Fibroblast of gingiva (primary cell): Measurements from ENCODE around the gene F2.

Source experiments
- DNase-seq: peaks from one replicate; pipeline ENCODE4 v3.0.0-alpha.2; 2011; ENCODE audit warnings: low read depth

F2 gene

DNA sequence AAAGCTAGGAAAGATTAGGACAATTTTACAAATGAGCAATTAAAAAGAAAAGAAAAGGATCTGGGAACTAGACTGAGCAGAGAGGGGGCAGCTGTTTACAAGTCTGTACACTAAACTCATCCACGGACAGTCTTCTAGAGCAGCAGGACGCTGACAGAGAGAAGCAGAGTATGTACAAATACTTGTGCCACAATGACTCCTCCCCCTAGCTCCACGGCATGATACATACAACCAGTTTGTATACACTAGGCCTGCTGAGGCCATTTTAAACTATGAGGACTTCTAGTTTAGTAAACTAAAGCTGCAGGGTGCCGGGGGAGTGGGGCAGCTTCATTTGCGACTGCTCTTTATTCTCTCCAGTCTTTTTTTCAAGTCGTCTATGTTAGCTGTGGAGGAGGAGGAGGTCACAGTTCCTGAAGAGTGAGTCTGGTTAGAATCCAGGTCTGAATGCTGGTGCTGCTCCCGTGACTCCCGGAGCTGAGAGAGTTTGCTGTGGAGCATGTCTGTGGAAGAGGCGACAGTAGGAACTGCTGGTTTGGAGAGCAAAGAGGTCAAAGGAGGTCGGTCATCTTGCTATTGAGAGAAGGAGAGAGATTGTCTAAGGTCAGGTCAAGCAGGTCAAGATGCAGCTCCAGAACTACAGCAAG lies 24.8 kb downstream of the F2 start:
- no peak for DNase-seq

DNA sequence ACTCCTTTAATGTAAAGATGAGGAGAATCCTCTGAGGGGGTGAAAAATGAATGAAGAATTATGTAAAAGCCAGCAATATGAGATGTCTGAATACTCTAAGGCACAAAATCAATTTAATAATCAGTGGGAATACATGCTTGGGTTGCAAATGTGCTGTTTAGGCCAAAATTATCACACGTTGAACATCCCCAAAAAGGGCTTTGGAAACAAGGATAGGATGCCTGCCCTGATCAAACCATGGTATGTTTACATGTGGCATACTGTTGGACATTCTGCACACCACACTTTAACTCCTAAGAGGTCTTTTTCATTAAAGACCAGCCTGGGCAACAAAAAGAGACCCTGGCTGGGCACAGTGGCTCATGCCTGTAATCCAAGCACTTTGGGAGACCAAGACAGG lies 26.3 kb downstream of the F2 start:
- DNase-seq = no peak

DNA sequence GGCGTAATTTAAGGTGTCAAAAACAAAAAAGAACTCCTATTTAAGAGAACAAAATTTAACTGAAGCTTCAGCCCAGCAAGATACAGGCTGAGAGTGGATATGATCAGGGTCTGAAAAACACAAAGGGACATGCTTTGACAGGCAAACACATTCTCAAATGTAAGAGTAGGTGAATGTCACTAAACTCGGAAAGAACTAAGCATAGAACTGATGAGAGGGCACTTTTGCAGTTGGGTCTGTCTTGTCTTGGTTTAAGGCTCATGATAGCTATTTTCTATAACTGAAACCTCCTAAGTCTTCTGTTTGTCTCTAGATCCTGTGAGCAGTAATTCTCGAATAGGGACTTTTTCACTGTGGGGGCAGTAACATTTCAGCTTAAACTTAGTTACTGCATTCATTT lies 27.0 kb downstream of the F2 start:
- no peak for DNase-seq

DNA sequence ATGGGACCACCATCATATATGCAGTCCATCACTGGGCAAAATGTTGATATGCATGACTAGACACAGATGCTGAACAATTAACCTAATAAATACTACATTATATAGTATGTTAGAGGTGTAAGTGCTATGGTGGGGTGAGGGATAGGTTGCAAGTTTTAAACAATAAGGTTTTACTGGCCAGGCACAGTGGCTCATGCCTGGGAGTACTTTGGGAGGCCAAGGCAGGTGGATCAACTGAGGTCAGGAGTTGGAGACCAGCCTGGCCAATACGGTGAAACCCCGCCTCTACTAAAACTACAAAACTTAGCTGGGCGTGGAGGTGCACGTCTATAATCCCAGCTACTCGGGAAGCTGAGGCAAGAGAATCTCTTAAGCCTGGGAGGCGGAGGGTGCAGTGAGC lies 28.1 kb downstream of the F2 start:
- DNase-seq = no peak

DNA sequence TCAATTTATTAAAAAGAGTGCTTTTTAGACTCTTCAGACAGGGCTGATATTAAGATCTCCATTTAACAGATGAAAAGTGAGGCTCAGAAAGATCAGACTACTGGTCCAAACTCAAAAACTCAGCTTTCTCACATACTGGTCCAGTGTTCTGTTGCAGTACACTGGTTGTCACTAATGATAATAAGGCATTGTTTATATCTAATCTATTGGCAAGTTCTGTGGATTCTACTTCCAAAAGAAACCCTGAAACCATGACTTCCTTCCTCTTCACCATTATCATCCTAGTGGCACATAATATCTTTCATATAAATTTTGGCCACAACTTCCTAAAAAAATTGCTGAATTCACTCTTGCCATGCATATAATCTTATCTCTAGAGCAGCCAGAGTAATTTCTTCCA lies 36.9 kb downstream of the F2 start:
- DNase-seq = no peak

DNA sequence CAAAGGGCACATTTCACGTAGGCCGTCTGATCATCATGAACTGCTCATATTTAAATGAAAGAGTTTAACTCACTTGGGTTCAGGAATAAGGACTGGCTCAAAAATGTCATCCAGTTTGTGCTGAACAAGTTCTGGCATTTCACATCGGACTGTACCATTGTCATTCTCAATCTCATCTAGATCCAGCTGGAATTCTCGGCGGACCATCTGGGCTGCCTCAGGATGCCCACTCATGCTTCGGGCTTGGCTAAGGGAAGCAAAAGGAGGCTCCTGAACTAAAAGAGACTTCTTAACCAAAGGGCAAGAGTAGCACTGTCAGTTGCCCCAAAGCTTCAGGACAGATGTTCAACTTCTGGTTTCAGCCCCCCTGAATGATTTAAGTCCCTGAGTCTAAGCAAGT lies 40.2 kb downstream of the F2 start:
- DNase-seq = no peak

DNA sequence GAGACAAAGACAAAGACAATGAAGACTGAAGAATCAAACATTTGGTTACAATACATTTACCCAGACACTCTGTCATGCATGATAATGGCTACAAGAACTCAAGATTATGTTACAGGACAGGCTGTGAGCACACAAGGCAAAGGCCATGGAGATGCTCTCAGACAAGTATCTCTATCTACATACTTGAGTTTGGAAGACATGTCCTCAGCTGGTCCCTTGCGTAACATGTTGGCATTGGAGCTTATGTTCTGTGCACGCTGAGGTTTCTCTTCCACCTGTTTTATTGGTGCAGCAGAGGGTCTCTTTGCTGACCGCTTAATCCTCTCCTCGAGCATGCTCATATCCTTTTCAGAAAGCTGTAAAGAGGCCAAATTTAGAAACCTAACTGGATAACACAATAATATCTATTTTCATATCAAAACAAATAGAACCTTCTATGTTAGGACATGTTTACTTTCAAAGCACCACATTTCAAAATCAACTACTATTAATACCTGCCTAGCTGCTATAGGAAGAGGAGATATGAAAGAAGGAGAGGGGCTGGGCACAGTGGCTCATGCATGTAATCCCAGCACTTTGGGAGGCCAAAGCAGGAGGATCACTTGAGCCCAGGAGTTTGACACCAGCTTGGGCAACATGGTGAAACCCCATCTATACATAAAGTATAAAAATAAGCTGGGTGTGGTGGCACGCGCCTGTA lies 41.6 kb downstream of the F2 start:
- no peak for DNase-seq

DNA sequence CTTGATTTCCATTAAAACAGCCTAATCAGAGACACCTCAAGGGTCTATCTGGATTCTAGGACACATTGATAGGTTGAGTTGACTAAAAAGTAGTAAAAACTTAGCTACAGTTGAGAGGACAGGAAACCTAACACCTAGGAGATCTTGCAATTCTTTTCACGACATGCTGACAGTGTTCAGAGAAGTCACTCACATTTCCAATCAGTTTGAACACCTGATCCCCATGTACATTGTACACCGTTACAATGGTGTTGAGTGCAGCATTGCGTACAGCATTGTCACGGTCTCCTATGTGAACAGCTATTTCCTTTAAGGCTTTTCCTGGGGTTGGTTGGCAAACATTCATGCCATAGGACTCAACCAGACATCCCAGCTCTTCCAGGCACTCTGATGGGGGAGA lies 42.8 kb downstream of the F2 start:
- DNase-seq = no peak

DNA sequence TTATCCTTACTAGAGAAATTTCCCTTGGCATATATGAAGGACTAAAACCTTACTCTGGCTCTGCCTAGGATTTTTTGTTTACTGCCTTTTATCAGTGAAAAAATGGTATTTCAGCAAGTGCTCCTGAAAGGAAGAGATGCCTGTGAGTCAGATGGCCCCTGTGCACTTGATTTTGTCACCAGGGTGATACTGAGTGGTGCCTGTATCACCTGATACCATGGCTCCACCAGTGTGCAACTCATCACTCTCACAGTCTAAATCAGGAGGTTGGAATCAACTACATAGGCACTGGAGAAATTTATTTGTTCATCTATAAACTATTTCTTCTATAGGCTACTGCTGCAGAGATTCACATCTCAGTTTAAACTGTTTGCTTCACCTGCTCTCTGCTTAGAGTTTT lies 43.2 kb downstream of the F2 start:
- no peak for DNase-seq

DNA sequence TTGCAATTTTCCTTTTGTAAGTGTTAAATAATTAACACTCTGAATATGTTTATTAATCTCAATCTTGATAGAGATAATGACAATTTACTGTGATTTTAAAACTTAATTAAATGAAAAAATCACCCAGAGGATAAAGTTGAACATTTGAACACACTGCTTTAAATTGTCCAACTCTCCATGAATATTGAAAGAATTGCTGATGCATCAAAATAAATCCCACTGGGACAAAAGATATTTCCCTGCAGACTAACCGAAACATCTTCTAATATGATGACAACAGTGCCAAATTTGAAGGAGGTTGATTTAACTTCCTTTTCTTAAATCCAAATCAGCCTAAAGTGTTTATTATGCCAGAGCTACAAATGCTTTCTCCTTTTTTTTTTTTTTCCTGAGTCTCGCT lies 47.6 kb downstream of the F2 start:
- DNase-seq = no peak

DNA sequence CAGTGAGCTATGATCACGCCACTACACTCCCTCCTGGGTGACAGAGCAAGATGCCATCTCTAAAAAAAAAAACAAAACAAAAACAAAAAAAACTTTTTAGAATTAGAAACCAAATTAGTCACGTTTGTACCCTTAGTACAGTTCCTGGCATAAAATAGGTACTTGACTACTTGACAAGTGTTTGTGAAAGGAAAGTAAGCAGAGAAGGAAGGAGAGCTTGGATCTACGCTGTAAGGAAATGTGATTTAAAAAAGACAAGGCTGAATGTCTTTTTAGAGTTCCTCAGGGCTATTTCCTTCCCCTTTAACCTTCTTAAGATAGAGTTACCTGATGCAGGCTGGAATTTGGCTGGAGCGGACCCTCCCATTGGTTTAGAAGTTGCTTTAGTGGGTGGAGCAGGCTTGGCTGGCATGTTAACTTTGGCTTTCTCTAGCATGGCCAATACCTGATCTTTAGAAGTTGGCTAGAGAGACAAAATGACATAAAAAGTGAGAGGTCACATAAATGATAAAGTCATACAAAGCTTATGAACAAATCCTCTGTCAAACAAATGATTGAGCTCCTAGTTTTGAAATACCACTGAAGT lies 50.7 kb downstream of the F2 start:
- DNase-seq = no peak

DNA sequence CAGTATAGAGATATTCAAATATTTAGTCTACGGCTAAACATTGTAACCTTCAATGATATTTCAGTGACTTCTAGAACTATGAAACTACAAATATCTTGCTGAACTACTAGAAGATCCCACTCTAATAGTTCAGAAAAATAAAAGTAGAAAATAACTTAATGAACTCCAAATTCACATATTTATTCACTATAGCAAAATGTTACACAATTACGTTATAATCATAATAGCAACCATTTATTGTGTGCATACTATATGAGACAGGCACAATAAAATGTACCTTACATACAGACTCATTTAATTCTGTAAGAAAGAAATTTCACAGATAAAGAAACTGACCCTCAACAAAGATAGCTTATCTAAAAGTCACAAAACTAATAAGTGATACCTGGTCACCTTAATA lies 57.9 kb downstream of the F2 start:
- no peak for DNase-seq

DNA sequence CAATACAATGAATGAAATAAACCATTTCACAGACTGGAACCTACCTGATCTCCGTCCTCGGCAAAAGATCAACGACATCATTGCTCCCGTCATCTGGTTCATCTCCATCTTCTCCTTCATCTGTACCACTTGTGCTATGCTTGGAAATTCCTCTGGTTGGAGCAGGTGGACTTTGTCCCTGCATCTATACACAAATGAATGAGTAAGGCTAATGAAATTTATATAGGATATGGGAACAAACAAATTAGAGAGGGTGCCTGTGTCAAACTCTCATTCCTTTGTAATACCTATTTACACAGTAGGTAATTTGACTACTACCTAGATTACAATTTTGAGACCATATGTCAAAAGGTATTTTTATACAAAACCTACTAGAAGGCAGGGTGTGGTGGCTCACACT lies 59.4 kb downstream of the F2 start:
- DNase-seq = no peak
